NCI-H1105 treated with DMSO at 0.1 percent for 48 hours (cell line): ENCODE data around the gene FOXI2.

Experiments used
- DNase-seq: peaks from one replicate; lab custom pipeline; 2025; lab: John Stamatoyannopoulos, UW

FOXI2 gene

GRCh38 chr10:127743205-127743604, 6.2 kb downstream of the FOXI2 start:
- DNase-seq: no peak

- DNase-seq: no peak
Measured at GRCh38 chr10:127744956-127745355, 8.0 kb downstream of the FOXI2 start.

GRCh38 chr10:127745861-127746260, 8.9 kb downstream of the FOXI2 start:
- no peak for DNase-seq

GRCh38 chr10:127755753-127756152, 18.8 kb downstream of the FOXI2 start:
- no peak for DNase-seq

- DNase-seq: peak; percentile 5
Measured at GRCh38 chr10:127756264-127756663, 19.3 kb downstream of the FOXI2 start.

- no peak for DNase-seq
Measured at GRCh38 chr10:127757033-127757432, 20.0 kb downstream of the FOXI2 start.

GRCh38 chr10:127759276-127759675, 22.3 kb downstream of the FOXI2 start:
- no peak for DNase-seq

GRCh38 chr10:127762925-127763324, 25.9 kb downstream of the FOXI2 start:
- DNase-seq: no peak

- no peak for DNase-seq
Measured at GRCh38 chr10:127774766-127775559, 38.0 kb downstream of the FOXI2 start.

- no peak for DNase-seq
Measured at GRCh38 chr10:127776816-127777215, 39.8 kb downstream of the FOXI2 start.

- no peak for DNase-seq
Measured at GRCh38 chr10:127781412-127781811, 44.4 kb downstream of the FOXI2 start.

- DNase-seq: no peak
Measured at GRCh38 chr10:127787873-127788272, 50.9 kb downstream of the FOXI2 start.

- no peak for DNase-seq
Measured at GRCh38 chr10:127790066-127790624, 53.2 kb downstream of the FOXI2 start.
